Lung (tissue), 12 donors: ENCODE data around the gene GULP1. TPM values are rescaled to one million over a fixed set of nuclear protein-coding genes. Genes with fewer than 3 reads are reported as not detected.

Source experiments
- ATAC-seq: fragments of 200-7000 bp; cut with Tn5 transposase; one replicate; pipeline ENCODE4 v1.9.1; 2020; ENCODE audit warnings: moderate number of reproducible peaks; ENCODE audit not compliant: insufficient read depth, low FRiP score
- DNase-seq, 3 donors: peaks; one replicate each; pipeline ENCODE4 v3.0.0-alpha.2; 2013 to 2017
- H3K27ac ChIP-seq, 2 donors: one replicate each; pipeline ENCODE4 v1.5.1; 2013; ENCODE audit warnings: mild to moderate bottlenecking in 2 of 2, moderate library complexity in 2 of 2, control low read depth in 1 of 2, inconsistent platforms in 1 of 2, low read depth in 1 of 2, low read length in 1 of 2
- H3K27me3 ChIP-seq, 3 donors: one replicate each; pipeline ENCODE4 v1.5.1; 2013; ENCODE audit warnings: low read length in 2 of 3; ENCODE audit not compliant: control insufficient read depth in 3 of 3, insufficient read depth in 3 of 3
- H3K36me3 ChIP-seq, 4 donors: one replicate each; pipeline ENCODE4 v1.5.1; 2013; ENCODE audit warnings: low read length in 4 of 4, mild to moderate bottlenecking in 1 of 4, moderate library complexity in 1 of 4; ENCODE audit not compliant: control insufficient read depth in 4 of 4, insufficient read depth in 4 of 4
- H3K4me1 ChIP-seq, 5 donors: one replicate each; pipeline ENCODE4 v1.5.1; 2013; ENCODE audit warnings: low read length in 5 of 5, mild to moderate bottlenecking in 2 of 5, moderate library complexity in 1 of 5; ENCODE audit not compliant: control insufficient read depth in 5 of 5, insufficient read depth in 5 of 5
- H3K4me3 ChIP-seq: one replicate; pipeline ENCODE4 v1.5.1; 2013; ENCODE audit warnings: mild to moderate bottlenecking, control low read depth, moderate library complexity
- H3K9ac ChIP-seq, 2 donors: one replicate each; pipeline ENCODE4 v1.5.1; 2013; ENCODE audit warnings: low read length in 2 of 2, control low read depth in 1 of 2; ENCODE audit not compliant: insufficient read depth in 1 of 2
- H3K9me3 ChIP-seq, 4 donors: one replicate each; pipeline ENCODE4 v1.5.1; 2013; ENCODE audit warnings: low read length in 3 of 4, mild to moderate bottlenecking in 1 of 4, moderate library complexity in 1 of 4; ENCODE audit not compliant: control insufficient read depth in 4 of 4, insufficient read depth in 3 of 4
- CTCF ChIP-seq: IDR thresholded peaks from 2 replicates; pipeline ENCODE4 v1.5.1; 2012; ENCODE audit warnings: mild to moderate bottlenecking; ENCODE audit errors: control extremely low read depth, extremely low read depth
- WGBS, 2 donors: extraction: QIAGEN DNeasy Blood & Tissue Kit; methylation state at CpG; one replicate each; pipeline ENCODE4 v1.1.7; 2013; 5-methylcytosine and 5-hydroxymethylcytosine counted together
- polyA plus RNA-seq, 2 donors: library from polyadenylated mRNA; stranded (reverse); fragments of 200-250 nt; gene quantifications; one replicate each; pipeline ENCODE4 v1.2.1, GENCODE V29; 2013
- total RNA-seq, 2 donors: library from RNA; depleted of rRNA in 1 of 2; stranded (reverse); fragments of >200 nt in 1 of 2; gene quantifications; one replicate each; pipeline ENCODE4 v1.2.1, GENCODE V29; 2014 to 2021
- donor health status: control.
- donor health status: control.
- donor health status: Bipolar disorder and iron deficiency.
- donor health status: healthy.
- donor health status: DM: yes; HTN: yes; CAD: no.

The GULP1 gene
- total and polyA plus RNA-seq, 4 donors, result 9.1 to 86.7 (median 20.1) TPM

- H3K36me3 ChIP-seq, result peaks cover 0 to 6% (median 0%) of the 10 kb centered on the region in 4 donors
- H3K9me3 ChIP-seq, result peaks cover 2 to 8% (median 5%) of the 10 kb centered on the region in 4 donors
- H3K9ac ChIP-seq, result no peak overlapping the region
- DNase-seq (no peak), ATAC-seq (no peak)
- no peaks in the 10 kb centered on the region for H3K27me3 ChIP-seq
- TF ChIP-seq CTCF, result no peak
- H3K4me1 ChIP-seq, result no peaks in the 10 kb centered on the region
- H3K27ac ChIP-seq, result no peak overlapping the region
- 86 to 89% methylated on average over 5 of the region's 5 CpGs for WGBS, 2 donors
- no peak overlapping the region for H3K4me3 ChIP-seq
Observed at GRCh38 chr2:188404341-188405004, 112.8 kb downstream of the GULP1 start.

GRCh38 chr2:188406414-188406813 is 114.7 kb downstream of the GULP1 start:
- Histone ChIP-seq H3K36me3 (peaks cover 0 to 8% (median 0%) of the 10 kb centered on the region in 4 donors), H3K9me3 (peaks cover 2 to 10% (median 7%) of the 10 kb centered on the region in 4 donors), H3K27ac (no peak overlapping the region), H3K27me3 (no peaks in the 10 kb centered on the region), H3K4me1 (no peaks in the 10 kb centered on the region), H3K4me3 (no peak overlapping the region), H3K9ac (no peak overlapping the region)
- DNase-seq, result no peak
- 96 to 100% methylated on average over 1 of the region's 1 CpG for WGBS, 2 donors
- no peak for ATAC-seq
- no peak for TF ChIP-seq CTCF

DNA sequence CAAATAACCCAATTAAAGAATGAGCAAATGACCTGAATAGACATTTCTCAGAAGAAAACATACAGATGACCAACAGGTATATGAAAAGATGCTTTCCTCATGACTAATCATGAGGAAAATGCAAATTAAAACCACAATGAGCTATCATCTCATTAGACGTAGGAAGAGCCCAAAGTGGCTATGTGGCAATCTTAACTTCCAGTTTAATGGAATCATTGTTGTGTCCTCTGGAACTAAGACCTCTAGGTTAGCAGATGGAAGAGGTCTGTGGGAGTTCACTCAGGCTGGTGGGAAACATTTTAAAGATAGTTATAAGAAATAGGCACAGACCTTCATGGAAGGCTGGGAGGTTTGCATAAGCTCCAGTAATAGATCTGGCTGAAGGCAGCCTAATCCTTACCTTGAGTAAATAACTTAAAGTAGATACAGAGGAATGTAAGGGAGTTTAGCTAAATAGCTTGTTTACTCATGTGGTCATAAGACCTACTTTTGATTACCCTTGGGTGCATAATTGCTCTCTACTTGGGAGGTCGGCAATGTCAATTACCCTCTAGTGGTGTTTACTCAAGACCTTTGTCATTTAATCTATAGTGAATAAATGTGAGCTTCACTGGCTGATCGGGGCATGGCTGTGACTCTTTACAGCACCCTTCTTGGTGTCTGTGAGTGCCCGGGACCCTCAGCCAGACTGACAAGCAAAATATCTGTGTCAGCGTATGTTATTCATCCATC is 119.0 kb downstream of the GULP1 start:
- Histone ChIP-seq H3K9ac (no peak overlapping the region), H3K4me1 (peaks cover 0 to 3% (median 0%) of the 10 kb centered on the region in 5 donors), H3K27me3 (no peaks in the 10 kb centered on the region), H3K9me3 (peaks cover 2 to 8% (median 5%) of the 10 kb centered on the region in 4 donors), H3K4me3 (no peak overlapping the region), H3K27ac (no peak overlapping the region), H3K36me3 (peaks cover 0 to 8% (median 0%) of the 10 kb centered on the region in 4 donors)
- no peak for TF ChIP-seq CTCF
- DNase-seq (no peak), ATAC-seq (no peak)
- 79 to 89% methylated on average over 5 of the region's 5 CpGs for WGBS, 2 donors
